Measurements from ENCODE around the gene MT1B.

Gene MT1B

GRCh38 chr16:56691885-56692284, 40.2 kb downstream of the MT1B start:
- Histone ChIP-seq H3K27me3 (ENCODE audit: control insufficient read depth, insufficient read depth, low read length) (no peaks in the 10 kb centered on the region), H3K4me1 (ENCODE audit: control insufficient read depth, insufficient read depth, low read length) (no peaks in the 10 kb centered on the region), H3K27ac (ENCODE audit: low read depth, low read length) (no peak overlapping the region), H3K4me3 (ENCODE audit: low read length) (no peak overlapping the region), H3K9ac (ENCODE audit: low read length) (no peak overlapping the region), H3K36me3 (ENCODE audit: control insufficient read depth, insufficient read depth, low read length) (no peaks in the 10 kb centered on the region)

- Histone ChIP-seq H3K9ac (ENCODE audit: low read length) (no peak overlapping the region), H3K36me3 (ENCODE audit: control insufficient read depth, insufficient read depth, low read length) (no peaks in the 10 kb centered on the region), H3K27ac (ENCODE audit: low read depth, low read length) (no peak overlapping the region), H3K4me3 (ENCODE audit: low read length) (no peak overlapping the region), H3K4me1 (ENCODE audit: control insufficient read depth, insufficient read depth, low read length) (no peaks in the 10 kb centered on the region), H3K27me3 (ENCODE audit: control insufficient read depth, insufficient read depth, low read length) (no peaks in the 10 kb centered on the region)
Observed at GRCh38 chr16:56695246-56695645, 43.6 kb downstream of the MT1B start.

GRCh38 chr16:56697456-56698155, 45.9 kb downstream of the MT1B start:
- Histone ChIP-seq H3K27me3 (ENCODE audit: control insufficient read depth, insufficient read depth, low read length) (no peaks in the 10 kb centered on the region), H3K36me3 (ENCODE audit: control insufficient read depth, insufficient read depth, low read length) (no peaks in the 10 kb centered on the region), H3K4me1 (ENCODE audit: control insufficient read depth, insufficient read depth, low read length) (no peaks in the 10 kb centered on the region), H3K9ac (ENCODE audit: low read length) (no peak overlapping the region), H3K4me3 (ENCODE audit: low read length) (no peak overlapping the region), H3K27ac (ENCODE audit: low read depth, low read length) (no peak overlapping the region)

- no peak overlapping the region for H3K4me3 ChIP-seq (ENCODE audit: low read length)
- no peaks in the 10 kb centered on the region for H3K4me1 ChIP-seq (ENCODE audit: control insufficient read depth, insufficient read depth, low read length)
- no peak overlapping the region for H3K9ac ChIP-seq (ENCODE audit: low read length)
- H3K27ac ChIP-seq (ENCODE audit: low read depth, low read length) = no peak overlapping the region
- no peaks in the 10 kb centered on the region for H3K36me3 ChIP-seq (ENCODE audit: control insufficient read depth, insufficient read depth, low read length)
- H3K27me3 ChIP-seq (ENCODE audit: control insufficient read depth, insufficient read depth, low read length) = no peaks in the 10 kb centered on the region
Observed at GRCh38 chr16:56700195-56700594, 48.5 kb downstream of the MT1B start.

- H3K4me3 ChIP-seq (ENCODE audit: low read length) = no peak overlapping the region
- H3K27me3 ChIP-seq (ENCODE audit: control insufficient read depth, insufficient read depth, low read length) = no peaks in the 10 kb centered on the region
- H3K36me3 ChIP-seq (ENCODE audit: control insufficient read depth, insufficient read depth, low read length) = no peaks in the 10 kb centered on the region
- no peaks in the 10 kb centered on the region for H3K4me1 ChIP-seq (ENCODE audit: control insufficient read depth, insufficient read depth, low read length)
- H3K27ac ChIP-seq (ENCODE audit: low read depth, low read length) = no peak overlapping the region
- no peak overlapping the region for H3K9ac ChIP-seq (ENCODE audit: low read length)
Observed at GRCh38 chr16:56700631-56701030, 48.9 kb downstream of the MT1B start.

GRCh38 chr16:56701534-56701933, 49.8 kb downstream of the MT1B start:
- Histone ChIP-seq H3K27ac (ENCODE audit: low read depth, low read length) (no peak overlapping the region), H3K27me3 (ENCODE audit: control insufficient read depth, insufficient read depth, low read length) (no peaks in the 10 kb centered on the region), H3K36me3 (ENCODE audit: control insufficient read depth, insufficient read depth, low read length) (no peaks in the 10 kb centered on the region), H3K9ac (ENCODE audit: low read length) (no peak overlapping the region), H3K4me3 (ENCODE audit: low read length) (no peak overlapping the region), H3K4me1 (ENCODE audit: control insufficient read depth, insufficient read depth, low read length) (no peaks in the 10 kb centered on the region)

Measured in rectal smooth muscle tissue (tissue), 1 donor.